Osteocyte (in vitro differentiated cells): ENCODE measurements around the gene CACHD1. TPM values are rescaled to one million over a fixed set of nuclear protein-coding genes. Genes with fewer than 3 reads are reported as not detected.

Source experiments
- DNase-seq: peaks from one replicate; pipeline ENCODE4 v3.0.0; 2021; ENCODE audit warnings: mixed read lengths; ENCODE audit not compliant: unreplicated experiment; ENCODE audit errors: extremely low spot score
- H3K27ac Mint-ChIP-seq: one replicate; pipeline ENCODE4 v1.8.0; 2021; ENCODE audit warnings: mild to moderate bottlenecking, mixed read lengths; ENCODE audit not compliant: unreplicated experiment
- H3K27me3 Mint-ChIP-seq: one replicate; pipeline ENCODE4 v1.8.0; 2021; ENCODE audit warnings: mixed read lengths; ENCODE audit not compliant: unreplicated experiment
- H3K36me3 Mint-ChIP-seq: one replicate; pipeline ENCODE4 v1.8.0; 2021; ENCODE audit warnings: mixed read lengths; ENCODE audit not compliant: unreplicated experiment
- H3K4me1 Mint-ChIP-seq: one replicate; pipeline ENCODE4 v1.8.0; 2021; ENCODE audit warnings: mixed read lengths; ENCODE audit not compliant: unreplicated experiment
- H3K4me3 Mint-ChIP-seq: one replicate; pipeline ENCODE4 v1.8.0; 2021; ENCODE audit warnings: mild to moderate bottlenecking, moderate library complexity, mixed read lengths; ENCODE audit not compliant: unreplicated experiment
- H3K9me3 Mint-ChIP-seq: one replicate; pipeline ENCODE4 v1.8.0; 2021; ENCODE audit warnings: mixed read lengths; ENCODE audit not compliant: unreplicated experiment
- total RNA-seq: library from RNA; stranded (reverse); gene quantifications from 2 replicates; pipeline ENCODE4 v1.2.1, GENCODE V29; 2021
- TF ChIP-seq, protein P1 (sequence below): fragments of 200-600 bp; sonication (generic); IDR thresholded peaks from 2 replicates; pipeline ENCODE4 v1.5.0; 2021; ENCODE audit warnings: antibody characterized with exemption, mild to moderate bottlenecking, moderate library complexity

CACHD1 gene
- total RNA-seq, 1 donor from 2014 or later = 5.5 TPM

DNA sequence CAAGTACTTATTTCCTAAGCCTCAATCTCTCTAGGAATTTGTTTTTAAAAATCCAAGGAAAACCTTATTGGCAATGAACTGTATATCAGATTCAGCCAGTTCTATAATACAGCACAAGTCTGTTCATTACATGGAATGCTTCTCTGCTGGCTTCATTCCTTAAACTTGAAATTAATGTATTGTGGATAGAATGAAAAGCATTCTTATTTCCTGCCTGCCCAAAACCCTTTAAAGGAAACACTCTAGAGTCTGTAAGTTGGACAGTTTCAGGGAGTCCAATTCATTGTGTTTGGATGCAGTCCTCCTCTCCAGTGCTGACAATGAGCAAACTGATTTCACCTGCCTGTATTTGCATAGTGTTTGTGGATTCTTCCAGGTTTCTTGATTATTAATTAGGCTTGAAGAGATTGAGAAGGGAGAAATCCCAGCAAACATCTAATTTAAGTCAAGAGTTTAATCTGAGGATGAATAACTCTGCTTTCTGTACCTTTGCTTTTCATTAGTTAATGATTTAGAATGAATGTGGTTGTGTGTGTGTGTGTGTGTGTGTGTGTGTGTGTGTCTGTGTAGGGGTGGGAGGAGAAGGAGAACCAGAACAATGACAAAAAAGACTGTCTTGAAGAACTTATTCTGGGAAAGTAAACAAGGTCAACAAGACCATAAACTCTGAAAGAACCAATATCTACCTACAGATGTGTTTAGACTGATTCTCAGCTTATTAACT lies 61.2 kb downstream of the CACHD1 start:
- no peak for DNase-seq
- Mint-ChIP-seq H3K27ac (no peak overlapping the region), H3K9me3 (no peaks in the 10 kb centered on the region), H3K4me1 (peaks cover 22% of the 10 kb centered on the region), H3K27me3 (no peaks in the 10 kb centered on the region), H3K4me3 (no peak overlapping the region), H3K36me3 (no peaks in the 10 kb centered on the region)
- TF ChIP-seq, protein P1, sequence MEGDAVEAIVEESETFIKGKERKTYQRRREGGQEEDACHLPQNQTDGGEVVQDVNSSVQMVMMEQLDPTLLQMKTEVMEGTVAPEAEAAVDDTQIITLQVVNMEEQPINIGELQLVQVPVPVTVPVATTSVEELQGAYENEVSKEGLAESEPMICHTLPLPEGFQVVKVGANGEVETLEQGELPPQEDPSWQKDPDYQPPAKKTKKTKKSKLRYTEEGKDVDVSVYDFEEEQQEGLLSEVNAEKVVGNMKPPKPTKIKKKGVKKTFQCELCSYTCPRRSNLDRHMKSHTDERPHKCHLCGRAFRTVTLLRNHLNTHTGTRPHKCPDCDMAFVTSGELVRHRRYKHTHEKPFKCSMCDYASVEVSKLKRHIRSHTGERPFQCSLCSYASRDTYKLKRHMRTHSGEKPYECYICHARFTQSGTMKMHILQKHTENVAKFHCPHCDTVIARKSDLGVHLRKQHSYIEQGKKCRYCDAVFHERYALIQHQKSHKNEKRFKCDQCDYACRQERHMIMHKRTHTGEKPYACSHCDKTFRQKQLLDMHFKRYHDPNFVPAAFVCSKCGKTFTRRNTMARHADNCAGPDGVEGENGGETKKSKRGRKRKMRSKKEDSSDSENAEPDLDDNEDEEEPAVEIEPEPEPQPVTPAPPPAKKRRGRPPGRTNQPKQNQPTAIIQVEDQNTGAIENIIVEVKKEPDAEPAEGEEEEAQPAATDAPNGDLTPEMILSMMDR = no peak

DNA sequence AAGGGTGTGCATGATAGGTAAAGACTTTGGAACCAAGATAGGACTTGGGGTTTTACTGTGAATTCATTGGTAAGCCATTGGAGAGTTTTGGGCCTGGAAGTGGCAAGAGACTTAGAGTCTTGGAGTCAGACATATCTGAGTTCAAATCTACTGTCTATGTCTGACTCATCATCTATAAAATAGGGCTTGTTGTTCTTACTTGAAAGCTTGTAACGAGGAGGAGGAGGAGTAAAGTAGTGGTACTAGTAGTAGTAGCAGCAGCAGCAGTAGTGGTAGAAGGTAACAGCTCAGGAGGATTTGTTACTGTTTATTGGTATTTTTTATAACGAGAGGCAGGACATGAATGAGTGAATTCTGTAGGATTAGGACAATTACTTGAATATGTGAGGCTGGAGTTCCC lies 62.7 kb downstream of the CACHD1 start:
- H3K9me3 Mint-ChIP-seq = no peaks in the 10 kb centered on the region
- no peak overlapping the region for H3K27ac Mint-ChIP-seq
- TF ChIP-seq, protein P1 = no peak
- no peak for DNase-seq
- H3K4me1 Mint-ChIP-seq = peaks cover 18% of the 10 kb centered on the region
- no peak overlapping the region for H3K4me3 Mint-ChIP-seq
- H3K27me3 Mint-ChIP-seq = no peaks in the 10 kb centered on the region
- no peaks in the 10 kb centered on the region for H3K36me3 Mint-ChIP-seq

DNA sequence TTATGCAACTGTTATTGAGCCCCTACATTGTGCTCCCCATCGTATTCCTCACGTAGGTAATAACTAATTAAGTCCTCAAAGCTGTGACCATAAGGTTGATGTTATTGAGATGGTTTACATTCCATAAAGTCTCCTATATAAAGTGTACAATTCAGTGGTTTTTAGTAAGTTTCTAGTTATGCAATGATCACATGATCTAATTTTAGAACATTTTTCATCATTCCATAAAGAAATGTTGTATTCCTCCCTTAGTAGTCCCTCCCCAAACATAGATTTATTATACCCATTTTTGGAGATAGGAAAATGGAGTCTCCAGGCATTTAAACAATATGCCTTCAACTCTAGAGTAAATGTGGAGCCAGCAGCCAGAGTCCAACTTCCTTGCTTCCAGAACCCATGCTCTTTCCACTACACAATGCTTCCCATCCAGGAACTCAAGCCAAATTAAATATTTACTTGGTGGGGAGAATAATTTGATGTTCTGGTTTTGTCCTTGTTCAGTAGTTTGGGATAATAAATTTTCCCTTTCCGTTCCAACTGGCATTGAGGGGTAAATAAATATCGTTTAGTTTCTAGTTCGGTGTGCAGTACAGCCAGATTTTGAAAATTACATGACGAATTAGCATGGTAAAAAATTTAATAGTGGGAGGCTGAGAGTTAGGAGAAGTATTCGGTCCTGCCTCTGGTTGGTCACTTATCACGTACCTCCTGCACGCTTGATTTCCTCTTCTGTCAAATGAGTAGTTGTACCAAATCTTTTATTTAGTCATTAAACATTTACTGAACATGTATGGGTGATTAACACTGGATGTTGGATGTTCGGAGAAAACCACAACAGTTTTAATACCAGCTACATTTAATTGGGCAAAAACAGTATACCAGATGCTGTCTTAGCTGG lies 66.3 kb downstream of the CACHD1 start:
- DNase-seq = no peak
- no peak overlapping the region for H3K27ac Mint-ChIP-seq
- H3K4me1 Mint-ChIP-seq = peaks cover 40% of the 10 kb centered on the region
- H3K9me3 Mint-ChIP-seq = no peaks in the 10 kb centered on the region
- no peaks in the 10 kb centered on the region for H3K27me3 Mint-ChIP-seq
- H3K36me3 Mint-ChIP-seq = no peaks in the 10 kb centered on the region
- TF ChIP-seq, protein P1 = no peak
- no peak overlapping the region for H3K4me3 Mint-ChIP-seq

DNA sequence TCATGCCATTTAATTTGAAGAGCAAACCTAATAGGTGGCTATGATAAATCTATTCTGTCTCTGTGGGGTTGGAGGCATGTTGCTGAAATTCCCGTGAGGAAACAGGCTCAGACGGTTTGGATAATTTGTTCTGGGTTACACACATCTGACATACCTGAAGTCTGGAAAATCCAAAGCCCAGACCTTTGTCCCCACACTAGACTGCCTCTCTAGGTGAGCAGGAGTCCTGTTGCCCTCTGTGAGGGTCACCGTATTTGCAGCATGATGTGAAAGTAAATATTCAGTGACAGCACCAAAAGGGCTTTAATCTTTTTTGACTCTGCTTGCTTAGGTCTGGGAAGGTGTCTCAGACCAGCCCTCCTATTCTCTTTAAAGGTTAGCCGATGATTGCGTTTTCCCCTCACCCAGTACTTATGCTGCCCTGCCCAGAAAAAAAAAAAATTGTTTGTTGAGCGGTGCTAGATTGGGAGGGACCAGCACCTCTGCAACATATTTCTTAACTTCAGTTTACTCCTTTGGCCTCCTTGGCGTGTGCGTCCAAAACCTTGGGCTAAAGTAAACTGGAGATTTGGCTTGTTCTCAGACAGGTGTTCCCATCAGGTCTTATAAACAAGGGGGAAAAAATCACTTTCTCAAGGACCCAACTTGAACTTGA lies 67.0 kb downstream of the CACHD1 start:
- H3K27ac Mint-ChIP-seq = no peak overlapping the region
- peaks cover 42% of the 10 kb centered on the region for H3K4me1 Mint-ChIP-seq
- no peak overlapping the region for H3K4me3 Mint-ChIP-seq

More for the DNA sequence above, 67.0 kb downstream of the CACHD1 start:
- H3K27me3 Mint-ChIP-seq = no peaks in the 10 kb centered on the region
- no peak for DNase-seq
- no peaks in the 10 kb centered on the region for H3K9me3 Mint-ChIP-seq
- TF ChIP-seq, protein P1 = no peak
- H3K36me3 Mint-ChIP-seq = no peaks in the 10 kb centered on the region
